Measurements from ENCODE around the gene ADAMTS20. TPM values are rescaled to one million over a fixed set of nuclear protein-coding genes. Genes with fewer than 3 reads are reported as not detected.

ADAMTS20 gene
- total RNA-seq, 3 donors from 2014 or later, result not detected

GRCh38 chr12:43401096-43401495 lies 150.9 kb downstream of the ADAMTS20 start:
- Histone ChIP-seq H3K36me3 (no peaks in the 10 kb centered on the region), H3K4me1 (no peaks in the 10 kb centered on the region), H3K9me3 (no peaks in the 10 kb centered on the region), H3K27ac (no peak overlapping the region), H3K27me3 (no peaks in the 10 kb centered on the region), H3K4me3 (no peak overlapping the region)
- DNase-seq (ENCODE audit: low spot score in 2 of 2), result no peak
- TF ChIP-seq POLR2A (IDR thresholded peaks at IDR 0.05) (no peak), CTCF (IDR thresholded peaks at IDR 0.05) (no peak), POLR2AphosphoS5 (IDR thresholded peaks at IDR 0.05) (no peak)
- intact Hi-C loops (cut with DNase I; ENCODE audit: low total_unique reads), result no loop called here

GRCh38 chr12:43396671-43397070 lies 155.3 kb downstream of the ADAMTS20 start:
- H3K4me1 ChIP-seq, result no peaks in the 10 kb centered on the region
- no peaks in the 10 kb centered on the region for H3K9me3 ChIP-seq
- intact Hi-C loops (cut with DNase I; ENCODE audit: low total_unique reads), result no loop called here
- no peaks in the 10 kb centered on the region for H3K27me3 ChIP-seq
- no peak for TF ChIP-seq POLR2A (IDR thresholded peaks at IDR 0.05)
- TF ChIP-seq CTCF (IDR thresholded peaks at IDR 0.05), result no peak
- no peak for TF ChIP-seq POLR2AphosphoS5 (IDR thresholded peaks at IDR 0.05)
- no peak for DNase-seq (ENCODE audit: low spot score in 2 of 2)
- H3K36me3 ChIP-seq, result no peaks in the 10 kb centered on the region
- no peak overlapping the region for H3K4me3 ChIP-seq
- H3K27ac ChIP-seq, result no peak overlapping the region

- intact Hi-C loops (cut with DNase I; ENCODE audit: low total_unique reads), result no loop called here
- H3K27me3 ChIP-seq, result no peaks in the 10 kb centered on the region
- no peaks in the 10 kb centered on the region for H3K9me3 ChIP-seq
- no peaks in the 10 kb centered on the region for H3K4me1 ChIP-seq
- TF ChIP-seq POLR2AphosphoS5 (IDR thresholded peaks at IDR 0.05) (no peak), CTCF (IDR thresholded peaks at IDR 0.05) (no peak), POLR2A (IDR thresholded peaks at IDR 0.05) (no peak)
- H3K36me3 ChIP-seq, result no peaks in the 10 kb centered on the region
- no peak for DNase-seq (ENCODE audit: low spot score in 2 of 2)
- H3K4me3 ChIP-seq, result no peak overlapping the region
- no peak overlapping the region for H3K27ac ChIP-seq
Measured at GRCh38 chr12:43392116-43392515, 159.9 kb downstream of the ADAMTS20 start.

GRCh38 chr12:43381879-43382278 lies 170.1 kb downstream of the ADAMTS20 start:
- H3K36me3 ChIP-seq, result no peaks in the 10 kb centered on the region
- intact Hi-C loops (cut with DNase I; ENCODE audit: low total_unique reads), result no loop called here
- no peaks in the 10 kb centered on the region for H3K27me3 ChIP-seq
- H3K4me3 ChIP-seq, result no peak overlapping the region
- TF ChIP-seq CTCF (IDR thresholded peaks at IDR 0.05) (no peak), POLR2A (IDR thresholded peaks at IDR 0.05) (no peak), POLR2AphosphoS5 (IDR thresholded peaks at IDR 0.05) (no peak)
- H3K9me3 ChIP-seq, result peaks cover 0 to 17% of the 10 kb centered on the region in 2 donors
- H3K27ac ChIP-seq, result no peak overlapping the region
- DNase-seq (ENCODE audit: low spot score in 2 of 2), result no peak
- no peaks in the 10 kb centered on the region for H3K4me1 ChIP-seq

GRCh38 chr12:43378448-43378847 lies 173.6 kb downstream of the ADAMTS20 start:
- no peak overlapping the region for H3K27ac ChIP-seq
- intact Hi-C loops (cut with DNase I; ENCODE audit: low total_unique reads), result no loop called here
- no peaks in the 10 kb centered on the region for H3K4me1 ChIP-seq
- DNase-seq (ENCODE audit: low spot score in 2 of 2), result no peak
- H3K27me3 ChIP-seq, result no peaks in the 10 kb centered on the region
- peaks cover 0 to 13% of the 10 kb centered on the region in 2 donors for H3K9me3 ChIP-seq
- no peaks in the 10 kb centered on the region for H3K36me3 ChIP-seq
- TF ChIP-seq CTCF (IDR thresholded peaks at IDR 0.05) (no peak), POLR2AphosphoS5 (IDR thresholded peaks at IDR 0.05) (no peak), POLR2A (IDR thresholded peaks at IDR 0.05) (no peak)
- H3K4me3 ChIP-seq, result no peak overlapping the region

Measured in breast epithelium (tissue), 4 donors.